ENCODE measurements around the gene FAM222B. TPM values are rescaled to one million over a fixed set of nuclear protein-coding genes. Genes with fewer than 3 reads are reported as not detected.

FAM222B gene
- total and polyA plus RNA-seq, 2 of the 4 experiments (the other 2 are of a cell fraction): 2.5 to 10.8 TPM

- Histone ChIP-seq H3K56ac (ENCODE audit: extremely low read depth, insufficient read depth, low read length) (no peak overlapping the region), H3K9me1 (ENCODE audit: insufficient read depth, low read length) (peaks cover 3% of the 10 kb centered on the region), H2AFZ (replicated peaks; ENCODE audit: low read length, poor library complexity) (no peak overlapping the region), H4K5ac (ENCODE audit: low read depth, low read length) (no peak overlapping the region), H3K23ac (ENCODE audit: low read depth, low read length) (no peak overlapping the region), H3K14ac (replicated peaks; ENCODE audit: low read depth, low read length) (no peak overlapping the region), H3K27ac (ENCODE audit: insufficient read depth, low read length) (no peak overlapping the region), H2AK9ac (replicated peaks; ENCODE audit: low read depth, low read length, poor library complexity) (no peak overlapping the region), H2BK20ac (ENCODE audit: low read depth, low read length) (no peak overlapping the region), H4K8ac (ENCODE audit: low read depth in 2 of 2, low read length in 2 of 2) (no peak overlapping the region), H3K18ac (ENCODE audit: low read depth, low read length) (no peak overlapping the region), H2BK120ac (ENCODE audit: low read depth, low read length) (no peak overlapping the region), H4K20me1 (ENCODE audit: insufficient read depth, low read length) (peaks cover 58% of the 10 kb centered on the region), H3K4ac (ENCODE audit: low read depth, low read length) (no peak overlapping the region), H3K9ac (ENCODE audit: low read depth, low read length) (no peak overlapping the region), H2BK15ac (ENCODE audit: low read depth, low read length) (no peak overlapping the region), H4K91ac (ENCODE audit: insufficient read depth, low read depth, low read length) (no peak overlapping the region), H2AK5ac (ENCODE audit: low read depth, low read length) (no peak overlapping the region), H3K9me3 (ENCODE audit: control insufficient read depth, insufficient read depth, low read length) (no peaks in the 10 kb centered on the region), H3K79me1 (ENCODE audit: low read depth in 1 of 2, low read length in 2 of 2) (peaks cover 25 to 77% of the 10 kb centered on the region in 2 experiments), H2BK5ac (ENCODE audit: low read depth, low read length, poor library complexity, severe bottlenecking) (no peak overlapping the region), H3K27me3 (ENCODE audit: control insufficient read depth, insufficient read depth, low read length) (no peaks in the 10 kb centered on the region), H3K4me3 (ENCODE audit: insufficient read depth, low read depth, low read length) (no peak overlapping the region), H3K36me3 (ENCODE audit: control insufficient read depth, insufficient read depth, low read length) (peaks cover 3% of the 10 kb centered on the region), H3K4me2 (ENCODE audit: low read depth, low read length) (no peak overlapping the region), H3K4me1 (ENCODE audit: control insufficient read depth, insufficient read depth, low read length) (no peaks in the 10 kb centered on the region)
- in situ Hi-C loops (cut with MboI; ENCODE audit: low sequenced_read_pairs): no loop called here
- 60% methylated on average over 1 of the region's 2 CpGs; no CpG with 5 or more reads in 1 of the 2 experiments for WGBS, 2 experiments (ENCODE audit: extremely low coverage in 2 of 2, insufficient read length in 1 of 2)
- POLR2A ChIA-PET (ENCODE audit: unreplicated experiment): no interaction called here
- CTCF ChIA-PET: no interaction called here
- dilution Hi-C loops (cut with HindIII; ENCODE audit: low sequenced_read_pairs, unreplicated experiment): no loop called here
- TF ChIP-seq POLR2A (IDR thresholded peaks at IDR 0.05; ENCODE audit: low read depth, low read length): no peak
- ATAC-seq (ENCODE audit: low read depth) (peak; percentile 51; the same call in 1 of the 2 replicates), DNase-seq (peak; percentile 32)
- intact Hi-C loops (cut with micrococcal nuclease): no loop called here
- no TSS peak for BruUV-seq (replicated peaks)
These were observed 49.5 kb downstream of the FAM222B start for GRCh38 chr17:28792877-28793661.

Measured in IMR-90 (cell line).